COLO668 (cell line): ENCODE results near the gene BTK.

ENCODE experiments used
- DNase-seq: peaks from one replicate; lab custom pipeline; 2025; ENCODE audit not compliant: unreplicated experiment; lab: John Stamatoyannopoulos, UW

The BTK gene

DNA sequence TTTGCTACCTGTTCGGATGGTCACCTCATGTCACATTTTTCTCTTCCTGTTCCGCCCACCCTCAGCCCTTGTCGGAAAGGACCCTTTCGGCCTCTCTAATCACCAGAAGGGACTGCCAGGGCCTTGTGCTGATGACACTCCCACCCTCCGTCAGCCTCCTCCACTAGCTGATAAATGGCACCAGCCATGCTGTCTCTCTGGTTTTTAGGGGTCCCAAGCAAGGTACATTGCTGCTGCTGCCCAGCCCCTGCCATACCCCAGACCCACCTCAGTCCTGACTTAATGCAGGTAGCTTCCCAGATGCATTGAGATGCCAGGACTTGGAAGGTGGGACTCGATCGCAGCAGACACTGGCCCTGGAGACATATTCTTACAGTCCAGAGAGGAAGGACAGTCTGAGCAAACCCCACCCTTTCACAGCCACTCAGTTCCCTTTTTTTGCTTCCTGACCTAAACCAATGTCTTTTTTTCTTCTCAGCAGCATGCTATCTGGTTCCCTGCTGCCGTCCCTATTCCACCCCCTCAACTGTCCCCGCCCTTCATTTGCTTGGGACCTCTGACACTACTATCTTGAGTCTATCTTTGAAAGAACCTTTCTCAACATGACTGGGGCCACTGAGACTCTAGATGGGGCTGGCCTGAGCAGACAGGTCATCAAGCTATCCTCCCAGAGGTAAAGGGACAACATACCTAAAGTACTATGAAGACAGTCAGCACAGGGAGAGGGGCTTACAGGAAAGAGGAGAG, at the start of gene BTK:
BTK (minus strand) TSS at position 397 of the 747 bp plus-strand sequence. CDS start 10,907 bp downstream, outside the sequence.
- DNase-seq, result no peak

DNA sequence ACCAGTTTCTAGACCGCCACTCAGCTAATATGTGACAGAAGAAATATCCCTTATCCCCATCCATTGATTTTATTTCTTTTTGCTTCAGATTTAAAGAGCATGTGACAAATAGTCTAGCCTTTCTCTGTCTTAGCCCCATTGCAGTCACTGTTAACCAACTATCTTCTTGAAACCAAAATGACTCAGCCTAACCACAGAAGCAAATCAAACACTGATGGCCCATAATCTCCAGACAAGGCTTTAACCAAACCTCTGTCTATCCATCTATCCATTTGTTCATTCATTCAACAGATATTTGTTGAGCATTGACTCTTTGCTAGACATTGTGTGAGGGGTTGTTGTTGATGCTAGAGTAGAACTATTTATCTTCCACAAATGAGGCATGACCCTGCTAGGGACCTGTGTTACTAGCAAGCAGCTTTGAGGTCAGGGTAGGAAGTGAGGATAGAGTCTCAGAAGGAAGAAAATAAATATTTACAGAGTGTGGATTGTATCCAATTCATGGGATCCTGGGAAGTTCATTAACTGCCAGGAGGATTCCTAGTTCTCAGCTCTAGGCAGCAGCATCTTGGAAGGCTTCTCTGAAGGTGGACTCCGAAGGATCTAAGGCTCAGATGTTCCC, 44.6 kb upstream of the BTK start:
- DNase-seq, result no peak

DNA sequence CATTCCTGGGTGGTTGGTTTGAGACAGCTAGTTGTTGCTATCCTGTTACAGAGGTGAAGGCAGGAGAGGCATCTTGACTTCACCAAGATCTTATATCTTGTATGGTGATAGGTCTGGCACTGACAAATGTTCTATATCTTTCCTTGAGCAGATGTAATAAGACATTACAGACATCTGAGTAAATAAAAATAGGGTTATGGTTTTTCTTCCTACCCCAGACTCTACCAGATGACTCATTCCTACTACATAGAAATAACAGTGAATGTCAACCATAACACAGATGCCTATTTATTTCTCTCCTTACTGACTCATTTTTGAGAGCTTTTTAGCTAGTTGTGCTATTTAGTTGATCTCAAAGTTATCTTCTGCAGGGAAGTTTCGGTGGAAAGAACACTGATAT, 43.9 kb upstream of the BTK start:
- DNase-seq, result no peak

DNA sequence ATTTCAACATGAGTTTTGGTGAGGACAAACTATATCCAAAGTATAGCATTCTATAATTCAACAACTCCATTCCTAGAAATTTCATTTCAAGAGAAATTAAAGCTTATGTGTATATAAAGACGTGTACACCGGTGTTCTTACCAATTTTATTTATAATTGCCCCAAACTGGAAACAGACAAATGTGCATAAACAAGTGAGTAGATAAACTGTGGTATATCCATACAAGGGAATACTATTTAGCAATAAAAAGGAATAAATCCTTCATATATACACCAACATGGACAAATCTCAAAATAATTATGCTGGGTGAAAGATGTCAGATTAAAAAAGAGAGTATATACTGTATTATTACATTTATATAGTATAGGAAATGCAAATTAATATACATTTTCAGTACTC, 42.0 kb upstream of the BTK start:
- DNase-seq, result no peak

DNA sequence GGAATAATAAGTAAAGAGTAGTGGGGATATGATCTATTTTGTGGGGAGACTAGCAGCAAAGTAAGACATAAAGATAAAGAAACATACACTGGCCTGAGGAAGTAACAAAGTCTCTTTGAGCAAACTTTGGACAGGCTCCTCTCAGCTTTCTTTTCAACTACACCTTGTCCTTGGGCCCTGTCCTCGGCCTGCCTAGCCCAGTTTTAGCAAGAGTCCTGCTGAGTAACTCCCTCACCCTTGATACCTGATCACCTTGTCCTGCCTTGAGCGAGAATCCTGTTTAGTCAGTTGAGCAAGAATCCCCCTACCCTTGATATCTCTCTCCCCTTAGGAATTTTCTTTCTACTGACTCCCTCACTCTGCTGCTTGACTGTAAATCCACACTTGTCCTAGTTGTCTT, 33.5 kb upstream of the BTK start:
- no peak for DNase-seq

DNA sequence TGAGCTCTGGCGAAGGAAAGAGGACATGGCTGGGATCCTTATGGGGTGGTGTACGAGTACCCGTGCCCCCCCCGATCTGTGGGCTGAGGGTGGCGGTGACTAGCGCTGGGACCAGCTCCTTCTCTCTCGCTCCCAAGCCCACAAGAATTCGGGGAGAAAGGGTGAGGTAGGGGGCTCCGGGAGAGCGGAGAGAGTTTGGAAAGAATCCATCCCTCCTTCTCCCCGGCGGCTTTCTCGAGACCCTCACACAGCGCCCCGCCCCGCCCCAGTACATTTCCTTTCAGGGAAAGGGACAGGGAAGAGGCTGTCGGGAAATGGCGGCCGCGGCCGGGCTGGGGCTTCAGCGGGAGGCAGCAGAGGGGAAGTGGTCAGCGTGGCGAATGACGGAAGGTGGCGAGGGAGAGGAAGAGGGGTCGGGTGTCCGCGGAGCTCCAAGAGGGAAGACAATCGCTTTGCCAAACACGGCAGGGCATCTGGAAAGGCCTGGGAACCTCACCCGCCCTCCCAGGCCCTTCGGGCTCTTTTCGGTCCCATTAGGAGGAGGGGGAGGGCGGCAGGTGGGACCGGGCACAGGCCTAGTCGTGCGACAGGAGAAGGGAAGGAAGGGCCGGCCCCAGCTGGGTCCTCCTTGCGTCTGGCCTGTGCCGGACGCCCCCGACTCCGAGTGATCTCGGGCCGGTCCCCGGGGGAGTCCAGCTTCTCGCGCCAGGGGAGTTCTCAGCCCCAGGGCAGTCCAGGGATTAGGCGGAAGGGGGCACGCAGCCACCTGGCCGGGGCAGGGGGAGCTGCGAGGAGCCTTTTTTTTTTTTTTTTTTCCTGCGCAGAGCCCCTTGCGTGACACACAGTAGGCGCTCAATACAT, 32.2 kb upstream of the BTK start:
- peak; percentile 60 for DNase-seq

DNA sequence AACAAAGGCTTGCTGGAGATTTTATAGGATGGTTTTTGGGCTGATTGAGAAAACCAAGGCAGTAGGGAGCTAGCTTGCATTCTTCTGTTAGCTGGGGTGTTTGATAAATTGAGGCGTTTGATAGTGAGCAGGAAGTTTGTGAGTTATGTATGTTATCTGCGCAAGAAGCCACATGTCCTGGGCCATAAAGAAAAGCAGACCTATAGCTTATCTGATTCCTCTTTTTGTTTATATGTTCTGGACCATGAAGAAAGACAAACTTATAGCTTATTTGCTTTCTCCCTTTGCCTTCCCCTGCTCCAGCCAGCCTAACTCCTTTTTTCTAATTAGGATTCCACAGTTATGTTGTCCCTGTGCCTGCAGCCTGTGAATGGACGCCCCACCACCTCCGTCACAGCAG, 31.2 kb upstream of the BTK start:
- DNase-seq, result no peak

DNA sequence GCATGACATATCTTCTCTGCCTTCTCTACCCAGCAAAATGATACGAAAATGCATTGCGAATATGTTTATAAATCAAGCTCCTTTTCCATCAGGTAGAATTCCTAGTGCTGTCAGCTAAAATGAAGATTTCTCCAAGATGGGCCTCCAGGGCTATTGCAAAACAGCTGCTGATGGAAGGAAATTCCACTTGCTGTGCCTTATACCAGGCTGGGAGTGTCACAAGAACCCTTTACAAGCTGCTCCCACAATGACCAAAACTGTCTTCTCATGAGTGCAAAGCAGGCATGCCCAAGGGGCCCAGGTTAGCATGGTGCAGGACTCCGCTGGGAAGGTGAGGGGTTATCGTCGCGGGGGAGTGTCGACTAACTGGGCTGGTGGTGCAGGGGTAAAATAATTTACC, 30.7 kb upstream of the BTK start:
- DNase-seq, result no peak

DNA sequence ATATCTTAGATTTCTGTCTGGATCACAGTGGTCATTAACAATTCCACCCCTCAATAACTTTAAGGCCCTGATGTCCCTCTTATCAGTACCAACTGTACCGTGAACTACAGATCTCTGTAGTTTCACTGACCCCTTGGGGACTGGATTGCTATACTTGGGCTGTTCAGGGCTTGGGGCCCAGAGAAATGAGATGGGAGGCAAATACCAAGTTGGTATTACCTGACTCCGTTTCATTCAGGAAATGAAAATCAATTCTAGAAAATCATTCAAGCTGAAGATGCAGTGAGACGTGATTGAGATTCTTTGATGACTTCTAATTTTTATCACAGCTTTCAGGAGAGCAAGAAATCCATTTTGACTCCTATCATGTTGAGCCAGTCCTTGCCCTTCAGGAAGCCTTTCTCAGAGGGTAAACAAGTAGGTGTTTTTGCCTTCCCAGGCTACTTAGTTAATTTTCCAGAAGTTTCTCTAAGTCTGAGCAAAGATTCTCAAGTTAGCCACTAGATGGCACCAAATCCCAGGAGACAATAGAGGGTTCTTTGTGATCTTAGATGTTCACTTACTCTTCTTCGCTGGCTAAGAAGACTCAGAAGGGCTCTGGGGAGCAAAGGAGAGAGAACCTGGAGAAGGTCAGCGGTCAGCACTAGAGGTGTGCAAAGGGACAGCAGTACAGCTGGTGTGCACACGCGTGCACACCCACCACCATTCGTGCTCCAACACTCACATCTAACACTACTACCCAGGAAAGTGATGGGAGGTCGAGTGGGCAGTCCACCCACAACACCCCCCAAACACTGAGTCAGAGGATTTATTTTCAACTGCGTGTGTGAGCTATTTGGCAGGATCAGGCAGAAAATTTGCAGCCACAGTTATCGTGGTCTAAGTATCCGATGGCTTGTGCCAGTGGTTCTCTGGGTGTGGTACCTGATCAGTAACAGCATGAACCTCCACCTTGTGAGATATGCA, 29.5 kb upstream of the BTK start:
- peak; percentile 16 for DNase-seq

DNA sequence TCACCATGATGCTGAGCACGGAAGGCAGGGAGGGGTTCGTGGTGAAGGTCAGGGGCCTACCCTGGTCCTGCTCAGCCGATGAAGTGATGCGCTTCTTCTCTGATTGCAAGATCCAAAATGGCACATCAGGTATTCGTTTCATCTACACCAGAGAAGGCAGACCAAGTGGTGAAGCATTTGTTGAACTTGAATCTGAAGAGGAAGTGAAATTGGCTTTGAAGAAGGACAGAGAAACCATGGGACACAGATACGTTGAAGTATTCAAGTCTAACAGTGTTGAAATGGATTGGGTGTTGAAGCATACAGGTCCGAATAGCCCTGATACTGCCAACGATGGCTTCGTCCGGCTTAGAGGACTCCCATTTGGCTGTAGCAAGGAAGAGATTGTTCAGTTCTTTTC, 26.0 kb upstream of the BTK start:
- DNase-seq, result no peak

DNA sequence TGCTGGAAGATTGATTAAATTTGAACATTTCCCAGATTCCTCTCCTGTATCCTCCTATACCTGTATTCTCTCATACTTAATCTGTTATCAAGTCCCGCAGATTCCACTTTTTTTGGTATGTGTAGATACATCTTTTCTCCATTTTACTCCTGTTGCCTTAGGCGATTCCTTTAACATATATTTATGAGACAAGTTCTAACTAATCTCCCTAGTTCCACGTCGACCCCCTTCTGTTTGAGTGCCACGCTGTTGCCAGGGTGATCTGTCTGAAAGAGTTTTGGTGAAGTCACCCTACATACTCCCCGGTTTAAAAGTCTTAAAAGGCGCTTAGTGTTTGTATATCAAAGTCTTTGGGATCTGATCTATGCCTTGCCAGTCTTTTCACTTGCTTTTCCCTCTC, 24.5 kb upstream of the BTK start:
- DNase-seq, result no peak

DNA sequence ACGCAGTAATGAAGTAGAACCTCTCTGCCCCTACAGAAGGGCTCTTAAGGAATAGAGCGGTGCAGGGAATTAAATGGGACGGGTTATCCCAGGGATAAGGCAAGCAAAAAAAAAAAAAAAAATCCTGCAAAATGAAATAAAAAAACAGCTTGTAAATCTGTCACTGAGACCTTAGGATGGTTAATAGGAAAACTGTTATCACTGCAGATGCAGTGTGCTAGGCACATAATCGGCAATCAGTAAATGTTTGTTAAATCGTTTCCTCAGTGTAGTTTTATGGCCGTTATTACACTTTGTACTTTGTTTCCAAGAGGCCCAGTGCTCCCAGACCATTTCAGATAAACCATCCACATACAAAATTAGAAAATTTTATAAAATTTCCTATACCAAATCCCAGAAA, 23.1 kb upstream of the BTK start:
- no peak for DNase-seq

DNA sequence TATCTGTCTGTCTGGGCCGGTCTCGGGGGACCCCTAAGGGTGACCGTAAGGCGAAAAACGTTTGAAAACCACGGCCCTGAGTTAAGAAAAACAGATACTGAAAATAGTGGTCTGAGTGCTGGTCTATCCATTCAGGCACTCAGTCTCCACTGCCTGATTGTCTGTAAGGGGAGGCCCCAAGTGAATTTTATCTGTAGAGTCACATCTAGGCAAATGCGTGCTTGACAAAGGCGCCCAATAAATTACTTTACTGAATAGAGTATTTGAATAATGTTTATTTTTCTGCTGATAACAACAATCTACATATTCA, 22.5 kb upstream of the BTK start:
- no peak for DNase-seq

DNA sequence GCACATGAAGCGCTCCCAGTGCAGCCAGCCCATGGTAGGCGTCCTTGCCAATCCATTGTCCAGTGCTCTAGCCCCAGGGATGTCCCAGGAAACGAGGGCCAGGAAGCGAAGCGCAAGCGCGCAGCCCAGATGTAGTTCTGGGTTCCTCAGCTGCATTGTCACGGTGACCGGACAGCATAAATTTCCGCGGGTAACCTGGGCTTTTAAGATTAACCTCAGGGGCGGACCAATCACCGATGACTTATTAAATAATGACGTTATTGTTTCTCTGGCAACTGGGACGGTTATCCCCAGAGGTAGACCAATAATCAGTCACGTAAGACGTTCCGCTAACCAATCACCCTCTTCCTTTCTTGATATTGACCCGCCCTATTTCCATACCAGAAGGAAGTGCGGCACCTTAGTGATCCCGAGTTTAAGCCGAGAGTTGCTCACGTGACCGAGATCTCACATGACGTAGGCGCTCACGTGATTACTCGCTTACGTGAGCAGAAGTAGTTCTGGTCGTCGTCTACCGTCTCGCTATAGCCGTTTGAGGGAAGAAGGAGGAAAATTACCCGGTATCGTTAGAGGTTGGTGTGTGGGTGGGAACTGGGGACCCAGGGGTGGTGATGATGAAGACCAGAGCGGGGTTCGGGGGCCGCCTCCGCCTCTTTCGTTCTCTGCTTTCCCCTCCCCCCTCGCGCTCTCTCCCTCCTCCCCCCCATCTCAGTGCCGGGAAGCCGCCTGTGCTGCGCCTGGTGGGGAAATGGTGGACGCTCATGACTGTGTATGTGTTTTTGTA, 21.9 kb upstream of the BTK start, which contains the start of the genes GLA and HNRNPH2:
GLA (minus strand) TSS at position 178 of the 784 bp plus-strand sequence; CDS start at position 156, 22 bp downstream.
HNRNPH2 (plus strand) TSS at position 475 of the 784 bp plus-strand sequence. CDS start 3,767 bp downstream, outside the sequence.
- DNase-seq, result peak; percentile 89

DNA sequence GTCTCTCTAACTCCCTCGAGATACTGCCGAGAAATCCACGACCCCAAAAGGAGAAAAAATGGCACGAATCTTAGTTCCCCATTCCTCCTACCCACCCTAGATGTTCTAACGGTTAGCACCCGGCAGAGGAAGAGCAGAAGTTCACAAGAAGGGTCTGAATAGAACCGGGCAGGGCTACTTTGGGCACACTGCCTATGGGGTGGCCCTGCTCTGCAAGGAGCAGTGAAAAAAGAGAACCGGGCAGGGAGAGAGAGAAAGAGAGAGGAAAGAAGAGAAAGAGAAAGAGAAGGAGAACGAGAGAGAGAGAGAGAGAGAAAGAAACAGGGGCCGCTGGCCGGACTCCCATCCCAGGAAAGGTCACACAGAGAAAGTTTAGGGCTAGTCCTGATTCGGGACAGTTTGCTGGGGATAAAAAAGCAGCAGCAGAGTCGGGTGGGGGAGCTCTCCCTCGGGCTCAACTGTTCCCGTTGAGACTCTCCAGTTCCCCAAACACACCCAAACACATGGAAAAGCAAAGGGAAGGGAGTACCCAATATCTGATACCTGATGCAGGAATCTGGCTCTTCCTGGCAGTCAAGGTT, 21.3 kb upstream of the BTK start:
- DNase-seq, result no peak

DNA sequence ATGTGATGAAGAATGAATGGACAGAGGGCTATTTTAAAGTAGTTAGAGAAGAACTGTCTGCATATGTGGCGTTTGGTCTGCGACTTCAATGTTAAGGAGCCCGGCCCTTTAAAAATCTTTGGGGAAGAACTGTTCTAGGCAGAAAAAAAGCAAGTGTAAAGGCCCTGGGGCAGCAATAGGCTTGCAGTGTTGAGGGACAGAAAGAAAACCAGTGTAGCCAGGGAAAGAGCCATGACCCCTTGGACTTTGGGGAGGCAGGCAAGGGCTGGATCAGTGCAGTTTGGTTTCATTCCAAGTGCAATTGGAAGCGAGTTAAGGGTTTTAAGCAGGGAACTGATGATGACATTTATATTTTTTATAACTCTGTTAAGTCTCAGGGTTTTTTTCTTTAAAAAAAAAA, 13.8 kb upstream of the BTK start:
- DNase-seq, result no peak

DNA sequence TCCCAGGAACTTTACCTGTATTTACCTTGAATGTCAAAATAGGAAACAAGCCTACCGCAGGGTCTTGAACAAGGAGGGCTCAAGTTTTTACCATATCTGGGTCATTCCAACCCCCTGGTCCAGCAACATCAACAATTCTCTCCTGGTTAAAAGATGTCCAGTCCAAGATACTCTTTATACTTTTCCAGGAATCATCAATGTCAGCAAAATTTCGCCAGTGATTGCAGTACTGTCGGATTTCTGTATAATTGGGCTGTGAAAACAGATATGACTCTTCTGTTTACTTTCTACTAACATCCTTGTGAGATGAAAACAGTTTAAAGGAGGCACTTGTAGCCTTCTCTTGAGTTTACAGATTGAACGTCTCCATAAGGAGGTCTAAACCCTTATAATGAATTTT, 12.7 kb upstream of the BTK start:
- no peak for DNase-seq

DNA sequence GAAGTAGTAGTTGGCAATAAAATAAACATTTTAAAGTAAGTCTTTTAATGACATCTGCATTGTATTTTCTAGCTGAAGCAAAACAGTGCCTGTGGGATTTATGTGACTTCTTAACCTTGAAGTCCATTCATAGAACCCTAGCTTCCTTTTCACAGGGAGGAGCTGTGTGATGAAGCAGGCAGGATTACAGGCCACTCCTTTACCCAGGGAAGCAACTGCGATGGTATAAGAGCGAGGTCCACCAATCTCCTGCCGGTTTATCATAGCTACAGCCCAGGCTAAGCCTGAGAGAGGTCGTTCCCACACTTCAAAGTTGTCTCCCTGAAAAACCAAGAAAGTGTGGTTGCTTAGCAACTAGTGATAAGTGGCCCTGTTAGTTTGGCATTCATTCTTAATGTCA, 11.8 kb upstream of the BTK start:
- DNase-seq, result no peak

DNA sequence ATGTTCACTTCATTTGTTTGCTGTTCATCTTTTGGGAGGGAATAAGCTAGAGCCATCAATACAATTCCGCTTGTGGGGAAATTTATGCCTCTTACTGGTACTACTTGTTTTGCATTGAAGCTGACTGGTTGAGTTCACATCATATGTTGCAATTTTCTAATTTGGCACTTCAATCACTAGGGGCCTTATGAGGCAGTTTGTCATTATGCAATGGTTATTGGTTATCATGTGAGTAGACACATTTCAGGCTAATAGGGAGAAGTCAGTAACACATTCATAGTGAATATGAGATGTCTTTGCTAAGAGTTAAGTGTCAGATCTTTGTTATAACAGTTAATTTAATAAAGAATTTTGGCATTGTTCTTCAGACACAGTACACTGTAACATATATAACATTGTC, 9.8 kb upstream of the BTK start:
- no peak for DNase-seq

DNA sequence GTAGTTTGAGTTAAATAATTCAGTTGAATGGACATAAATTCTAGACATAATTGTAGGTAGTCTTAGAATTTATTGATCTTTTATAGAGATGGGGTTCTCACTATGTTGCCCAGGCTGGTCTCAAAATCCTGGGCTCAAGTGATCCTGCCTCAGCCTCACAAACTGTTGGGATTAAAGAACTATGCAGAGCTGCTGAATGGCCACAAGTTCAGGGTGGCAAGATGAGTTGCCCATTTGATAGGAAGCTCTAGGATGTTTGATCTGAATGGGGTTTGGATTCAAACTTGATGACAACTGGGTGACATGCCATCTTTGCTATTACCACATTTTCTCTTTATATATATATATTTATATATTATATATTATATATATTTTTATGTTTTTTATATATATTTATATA, 8.4 kb upstream of the BTK start:
- no peak for DNase-seq
